Subcutaneous abdominal adipose tissue (tissue), 5 donors: Measurements from ENCODE around the gene LETMD1.
"Not testable (repeated sequence)": the region's sequence is repeated elsewhere in the genome, so short reads cannot be mapped to it uniquely, and the experiment has no call there.

Source experiments
- H3K27ac ChIP-seq: one replicate; pipeline ENCODE4 v1.7.0; 2013; ENCODE audit warnings: low read depth, mild to moderate bottlenecking, inconsistent platforms, low read length, moderate library complexity
- H3K27me3 ChIP-seq, 5 donors: one replicate each; pipeline ENCODE4 v1.7.0; 2013; ENCODE audit warnings: low read length in 5 of 5, inconsistent platforms in 1 of 5; ENCODE audit not compliant: control insufficient read depth in 5 of 5, insufficient read depth in 4 of 5
- H3K36me3 ChIP-seq, 5 donors: one replicate each; pipeline ENCODE4 v1.7.0; 2013; ENCODE audit warnings: low read length in 5 of 5; ENCODE audit not compliant: control insufficient read depth in 5 of 5, insufficient read depth in 5 of 5
- H3K4me1 ChIP-seq, 5 donors: one replicate each; pipeline ENCODE4 v1.7.0; 2013; ENCODE audit warnings: low read length in 5 of 5, mild to moderate bottlenecking in 3 of 5, moderate library complexity in 1 of 5; ENCODE audit not compliant: control insufficient read depth in 5 of 5, insufficient read depth in 5 of 5
- H3K4me3 ChIP-seq, 5 donors: one replicate each; pipeline ENCODE4 v1.7.0; 2013; ENCODE audit warnings: low read length in 5 of 5, low read depth in 1 of 5
- H3K9ac ChIP-seq, 5 donors: one replicate each; pipeline ENCODE4 v1.7.0; 2013; ENCODE audit warnings: low read length in 5 of 5, mild to moderate bottlenecking in 4 of 5, moderate library complexity in 3 of 5
- H3K9me3 ChIP-seq, 5 donors: one replicate each; pipeline ENCODE4 v1.7.0; 2013; ENCODE audit warnings: low read length in 5 of 5; ENCODE audit not compliant: control insufficient read depth in 5 of 5
- donor health status: healthy.
- donor health status: healthy.
- donor health status: healthy.
- donor health status: healthy.
- donor health status: healthy.

LETMD1 gene

DNA sequence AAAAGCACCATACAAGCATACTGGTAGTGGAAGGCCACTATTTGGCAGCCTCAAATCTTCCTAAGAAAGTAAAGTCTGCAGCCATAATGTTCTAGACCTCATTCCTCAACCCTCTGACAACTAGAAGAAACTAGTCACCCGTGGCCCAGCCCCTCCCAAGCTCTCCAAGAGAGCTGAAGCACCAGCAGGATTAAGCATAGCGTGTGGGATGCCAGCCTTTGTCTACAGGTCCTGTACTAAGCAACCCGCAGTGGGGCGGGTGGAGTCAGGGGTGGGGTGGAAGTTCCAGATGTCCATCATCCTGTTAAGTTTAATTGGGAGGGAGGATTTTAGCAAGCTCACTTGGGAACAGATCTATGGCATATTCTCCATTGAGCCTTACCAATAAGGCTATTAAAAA is 36.2 kb upstream of the LETMD1 start:
- H3K9me3 ChIP-seq, result no peaks in the 10 kb centered on the region
- no peak overlapping the region for H3K9ac ChIP-seq
- no peak overlapping the region for H3K27ac ChIP-seq
- no peaks in the 10 kb centered on the region for H3K27me3 ChIP-seq
- H3K36me3 ChIP-seq, result peaks cover 0 to 7% (median 3%) of the 10 kb centered on the region in 5 donors
- H3K4me1 ChIP-seq, result peaks cover 0 to 12% (median 0%) of the 10 kb centered on the region in 5 donors
- no peak overlapping the region for H3K4me3 ChIP-seq

DNA sequence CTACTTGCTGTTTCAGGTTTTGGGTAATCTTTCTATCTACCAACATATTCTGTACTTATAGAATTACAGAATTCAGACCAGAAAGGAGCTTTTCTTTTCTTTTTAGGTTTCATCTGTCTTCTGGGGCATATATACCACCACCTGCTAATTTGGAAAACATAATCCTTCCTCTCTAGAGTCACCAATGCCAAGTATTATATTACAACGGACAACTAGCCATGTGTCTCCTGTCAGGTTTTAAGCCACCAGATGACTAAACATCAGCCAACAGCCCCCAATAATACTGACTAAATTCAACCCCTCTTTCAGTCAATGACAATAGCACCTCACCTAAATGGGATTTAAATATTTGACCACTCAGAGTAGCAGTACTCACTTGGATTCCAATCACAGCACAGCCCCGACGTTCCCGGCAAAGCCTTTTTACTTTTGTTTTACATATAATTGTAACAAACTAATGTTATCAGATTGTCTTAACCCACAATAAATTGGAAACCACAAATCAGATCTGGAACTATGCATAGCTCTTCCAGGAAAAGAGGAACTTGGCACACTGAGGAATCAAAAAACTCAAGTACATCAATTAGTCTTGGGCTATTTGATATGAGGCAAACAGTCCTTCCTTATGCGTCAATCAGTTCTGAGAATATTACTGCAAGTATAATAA is 35.4 kb upstream of the LETMD1 start:
- H3K27ac ChIP-seq, result no peak overlapping the region
- H3K4me3 ChIP-seq, result no peak overlapping the region
- H3K36me3 ChIP-seq, result peaks cover 0 to 2% (median 0%) of the 10 kb centered on the region in 5 donors
- H3K27me3 ChIP-seq, result no peaks in the 10 kb centered on the region
- peaks cover 0 to 12% (median 0%) of the 10 kb centered on the region in 5 donors for H3K4me1 ChIP-seq
- H3K9ac ChIP-seq, result no peak overlapping the region
- no peaks in the 10 kb centered on the region for H3K9me3 ChIP-seq

DNA sequence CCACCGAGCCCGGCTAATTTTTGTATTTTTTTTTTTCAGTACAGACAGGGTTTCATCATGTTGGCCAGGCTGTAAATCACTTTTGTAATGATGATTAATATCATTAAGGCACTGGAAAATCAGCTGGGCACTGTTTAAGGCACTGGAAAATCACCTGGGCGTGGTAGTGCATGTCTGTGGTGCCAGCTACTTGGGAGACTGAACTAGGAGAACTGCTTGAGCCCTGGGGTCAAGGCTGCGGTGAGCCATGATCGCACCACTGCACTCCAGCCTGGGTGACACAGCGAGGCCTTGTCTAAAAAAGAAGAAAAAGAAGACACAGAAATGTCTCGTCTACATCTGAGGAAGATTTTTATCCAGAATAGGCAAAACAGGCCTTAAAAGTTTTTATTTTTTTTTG is 34.7 kb upstream of the LETMD1 start:
- Histone ChIP-seq H3K9ac (no peak overlapping the region), H3K4me1 (peaks cover 0 to 12% (median 0%) of the 10 kb centered on the region in 5 donors), H3K36me3 (no peaks in the 10 kb centered on the region), H3K9me3 (no peaks in the 10 kb centered on the region), H3K27me3 (no peaks in the 10 kb centered on the region), H3K4me3 (no peak overlapping the region), H3K27ac (no peak overlapping the region)

- not testable (repeated sequence) for H3K36me3 ChIP-seq, H3K9me3 ChIP-seq
These were observed 33.7 kb upstream of the LETMD1 start for GRCh38 chr12:51014467-51014866.

DNA sequence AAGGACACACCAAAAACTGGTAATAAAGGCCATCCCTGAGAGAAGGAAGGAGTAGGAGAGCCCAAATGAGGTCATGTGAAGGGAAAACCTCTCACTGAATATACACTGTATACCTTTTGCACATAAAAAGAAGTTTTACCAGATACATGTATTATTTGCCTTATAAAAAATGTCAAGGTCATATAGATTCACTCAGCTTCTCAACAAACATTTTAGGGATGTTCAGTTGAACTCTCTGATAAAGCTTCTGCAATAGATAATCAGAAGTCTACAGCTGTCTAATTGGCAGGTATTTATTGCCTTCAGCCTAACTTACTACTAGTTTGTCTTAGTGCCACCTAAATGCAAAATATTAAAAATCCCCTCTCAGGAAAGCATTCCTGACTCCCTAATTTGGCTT is 30.7 kb upstream of the LETMD1 start:
- Histone ChIP-seq H3K4me3 (no peak overlapping the region), H3K27me3 (no peaks in the 10 kb centered on the region), H3K9me3 (no peaks in the 10 kb centered on the region), H3K27ac (no peak overlapping the region), H3K9ac (no peak overlapping the region), H3K36me3 (no peaks in the 10 kb centered on the region), H3K4me1 (peaks cover 0 to 7% (median 0%) of the 10 kb centered on the region in 5 donors)

More at GRCh38 chr12:51014467-51014866, 33.7 kb upstream of the LETMD1 start:
- H3K9ac ChIP-seq, H3K27me3 ChIP-seq, H3K27ac ChIP-seq, H3K4me3 ChIP-seq: not testable (repeated sequence)
- H3K4me1 ChIP-seq, result peaks cover 0 to 10% (median 0%) of the 10 kb centered on the region in 5 donors

DNA sequence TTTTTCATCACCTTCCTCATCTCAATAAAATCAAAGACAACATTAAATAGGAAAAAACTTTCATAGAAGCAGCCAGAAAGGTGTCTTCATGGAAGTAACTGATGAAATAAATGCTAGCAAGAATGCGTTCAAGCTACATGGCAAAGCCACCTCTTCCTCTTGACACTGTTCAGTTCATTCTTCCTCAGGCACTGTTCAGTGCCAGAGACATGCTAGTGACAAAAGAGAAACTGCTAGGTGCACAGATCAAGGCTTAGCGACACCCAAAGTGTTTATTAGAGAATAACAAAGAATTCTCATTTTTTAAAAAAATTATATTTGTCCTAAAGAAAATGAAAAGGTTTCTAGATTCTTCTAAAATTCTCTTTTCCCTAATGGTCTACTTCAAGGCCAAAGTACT is 29.2 kb upstream of the LETMD1 start:
- no peaks in the 10 kb centered on the region for H3K27me3 ChIP-seq
- no peak overlapping the region for H3K4me3 ChIP-seq
- H3K36me3 ChIP-seq, result no peaks in the 10 kb centered on the region
- H3K4me1 ChIP-seq, result peaks cover 0 to 8% (median 5%) of the 10 kb centered on the region in 5 donors
- no peaks in the 10 kb centered on the region for H3K9me3 ChIP-seq
- H3K27ac ChIP-seq, result no peak overlapping the region
- H3K9ac ChIP-seq, result no peak overlapping the region

DNA sequence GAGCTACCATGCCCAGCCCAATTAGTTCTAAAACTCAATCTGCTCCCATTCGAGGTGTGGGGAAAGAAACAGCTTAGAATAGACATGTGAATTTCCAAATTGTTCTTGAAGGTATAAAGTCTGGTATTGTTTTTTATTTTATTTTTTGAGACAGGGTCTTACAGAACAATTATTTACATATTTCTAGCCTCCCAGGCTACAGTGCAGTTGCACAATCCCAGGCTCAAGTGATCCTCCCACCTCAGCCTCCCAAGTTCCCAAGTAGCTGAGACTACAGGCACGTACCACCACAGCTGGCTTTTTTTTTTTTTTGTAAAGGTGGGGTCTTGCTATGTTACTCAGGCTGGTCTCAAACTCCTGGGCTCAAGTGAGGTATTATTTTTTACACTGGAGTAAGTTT is 28.2 kb upstream of the LETMD1 start:
- H3K27ac ChIP-seq, result no peak overlapping the region
- no peaks in the 10 kb centered on the region for H3K36me3 ChIP-seq
- no peaks in the 10 kb centered on the region for H3K9me3 ChIP-seq
- H3K4me3 ChIP-seq, result no peak overlapping the region
- H3K4me1 ChIP-seq, result peaks cover 0 to 13% (median 11%) of the 10 kb centered on the region in 5 donors
- H3K27me3 ChIP-seq, result no peaks in the 10 kb centered on the region
- no peak overlapping the region for H3K9ac ChIP-seq

DNA sequence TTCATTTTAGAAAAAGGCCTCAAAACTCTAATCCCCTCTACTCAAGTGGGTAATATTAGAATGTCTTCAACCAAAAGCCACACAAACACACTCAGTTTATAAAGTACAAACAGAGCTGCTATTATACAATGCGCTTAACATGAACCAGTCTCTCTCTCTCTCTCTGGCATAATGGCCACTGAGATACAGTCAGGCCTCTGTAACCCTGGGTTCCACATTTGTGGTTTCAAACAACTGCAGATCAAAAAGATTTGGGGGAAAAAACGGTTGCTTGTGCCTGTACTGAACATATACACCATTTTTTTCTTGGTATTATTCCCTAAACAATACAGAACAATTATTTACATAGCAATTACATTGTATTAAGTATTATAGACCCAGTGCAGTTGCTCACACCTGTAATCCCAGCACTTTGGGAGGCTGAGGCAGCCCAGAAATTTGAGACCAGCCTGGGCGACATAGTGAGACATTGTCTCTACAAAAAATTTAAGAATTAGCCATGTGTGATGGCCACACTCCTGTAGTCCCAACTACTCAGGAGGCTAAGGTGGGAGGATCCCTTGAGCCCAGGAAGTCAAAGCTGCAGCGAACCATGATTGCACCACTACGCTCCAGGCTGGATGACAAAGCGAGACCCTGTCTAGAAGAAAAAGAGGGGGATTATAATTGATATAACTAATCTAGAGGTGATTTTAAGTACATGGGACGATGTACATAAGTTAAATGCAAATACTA is 27.5 kb upstream of the LETMD1 start:
- H3K27me3 ChIP-seq, result no peaks in the 10 kb centered on the region
- no peak overlapping the region for H3K9ac ChIP-seq
- H3K4me3 ChIP-seq, result no peak overlapping the region
- H3K4me1 ChIP-seq, result peaks cover 0 to 20% (median 17%) of the 10 kb centered on the region in 5 donors
- no peak overlapping the region for H3K27ac ChIP-seq
- H3K36me3 ChIP-seq, result no peaks in the 10 kb centered on the region
- no peaks in the 10 kb centered on the region for H3K9me3 ChIP-seq

- Histone ChIP-seq H3K36me3 (no peaks in the 10 kb centered on the region), H3K4me3 (no peak overlapping the region), H3K4me1 (peaks cover 0 to 29% (median 23%) of the 10 kb centered on the region in 5 donors), H3K27ac (no peak overlapping the region), H3K9me3 (no peaks in the 10 kb centered on the region), H3K9ac (no peak overlapping the region), H3K27me3 (no peaks in the 10 kb centered on the region)
These were observed 26.4 kb upstream of the LETMD1 start for GRCh38 chr12:51021694-51022093.

DNA sequence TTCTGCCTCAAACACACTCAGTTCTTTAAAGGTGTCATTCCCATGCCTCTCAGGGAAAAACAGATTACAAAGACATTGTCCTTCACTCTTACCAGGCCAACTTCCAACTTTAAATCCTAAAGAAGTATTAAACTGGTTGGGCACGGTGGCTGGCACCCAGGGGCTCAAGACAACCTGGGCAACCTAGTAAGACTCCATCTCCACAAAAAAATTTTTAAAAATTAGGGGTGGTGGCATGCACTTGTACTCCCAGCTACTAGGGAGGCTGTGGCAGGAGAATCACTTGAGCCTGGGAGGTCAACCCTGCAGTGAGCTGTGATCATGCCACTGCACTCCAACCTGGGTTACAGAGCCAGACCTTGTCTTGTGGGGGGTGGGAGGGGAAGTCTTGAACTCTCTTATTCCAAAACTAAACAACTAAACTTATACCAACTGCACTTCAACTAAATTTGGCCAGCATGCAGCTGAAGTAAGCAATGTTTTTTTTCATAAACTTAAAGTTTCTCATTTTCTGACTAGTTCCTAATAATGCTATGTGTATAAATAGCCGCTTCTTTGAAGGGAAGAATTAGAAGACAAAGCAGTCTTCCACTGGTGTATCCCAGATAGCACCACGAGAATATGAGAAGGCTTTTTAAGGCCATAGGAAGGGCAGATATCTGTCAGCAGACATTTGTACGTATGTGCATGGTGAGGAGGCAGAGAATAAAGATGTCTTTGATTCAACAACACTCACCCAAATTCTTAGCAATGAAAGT is 24.3 kb upstream of the LETMD1 start:
- Histone ChIP-seq H3K27ac (peak overlapping the region; percentile 98), H3K27me3 (no peaks in the 10 kb centered on the region), H3K4me3 (peak overlapping the region in 4 of 5 donors; percentile 36 to 80 (median 44)), H3K9me3 (no peaks in the 10 kb centered on the region), H3K4me1 (peaks cover 0 to 37% (median 27%) of the 10 kb centered on the region in 5 donors), H3K9ac (peak overlapping the region; percentile 56 to 92 (median 74)), H3K36me3 (no peaks in the 10 kb centered on the region)
